Psoas muscle (tissue), 8 donors: ENCODE results near the gene SELPLG. TPM values are rescaled to one million over a fixed set of nuclear protein-coding genes. Genes with fewer than 3 reads are reported as not detected.

ENCODE experiments used
- ATAC-seq, 4 donors: fragments of 200-7000 bp; cut with Tn5 transposase; one replicate each; pipeline ENCODE4 v1.9.1; 2020; ENCODE audit warnings: moderate library complexity in 3 of 4, mild to moderate bottlenecking in 2 of 4
- DNase-seq, 2 donors: peaks; one replicate each; pipeline ENCODE4 v3.0.0-alpha.2; 2020
- H3K27ac ChIP-seq: fragments of 200-600 bp; one replicate; pipeline ENCODE4 v1.8.0; 2022
- H3K27me3 ChIP-seq, 3 donors: fragments of 200-600 bp in 1 of 3; one replicate each; pipeline versions ENCODE4 v1.6.1 to v1.8.0; 2013 to 2022; ENCODE audit warnings: low read length in 2 of 3, mild to moderate bottlenecking in 2 of 3, moderate library complexity in 1 of 3; ENCODE audit not compliant: insufficient read depth in 3 of 3
- H3K36me3 ChIP-seq, 2 donors: fragments of 200-600 bp in 1 of 2; one replicate each; pipeline versions ENCODE4 v1.6.1 to v1.8.0; 2013 to 2022; ENCODE audit warnings: low read depth in 1 of 2, mild to moderate bottlenecking in 1 of 2, moderate library complexity in 1 of 2; ENCODE audit not compliant: insufficient read depth in 1 of 2
- H3K4me1 ChIP-seq: fragments of 200-600 bp; one replicate; pipeline ENCODE4 v1.8.0; 2022
- H3K4me3 ChIP-seq: fragments of 200-600 bp; one replicate; pipeline ENCODE4 v1.8.0; 2022; ENCODE audit warnings: mild to moderate bottlenecking
- H3K9me3 ChIP-seq: fragments of 200-600 bp; one replicate; pipeline ENCODE4 v1.8.0; 2022
- WGBS, 3 donors: extraction: QIAGEN DNeasy Blood & Tissue Kit; methylation state at CpG; one replicate each; pipeline versions ENCODE4 v1.1.6 to v1.1.7; 2013; 5-methylcytosine and 5-hydroxymethylcytosine counted together
- intact Hi-C, 2 donors: fragments of 100-400 bp; cut with DNase I; formaldehyde crosslinking; loops; one replicate each; pipeline versions ENCODE4 v1.11.0 to v1.14.2; 2022
- polyA plus RNA-seq, 3 donors: library from polyadenylated mRNA; stranded (reverse); fragments of 200-250 nt; gene quantifications; one replicate each; pipeline ENCODE4 v1.2.3, GENCODE V29; 2013
- total RNA-seq, 4 donors: library from RNA; stranded (reverse); fragmentation: NEBNext Ultra II Directional in 2 of 4; extraction: Animal tissue kit (Norgen Biotek cat#: 25700) in 2 of 4; gene quantifications; one replicate each; pipeline versions ENCODE4 v1.2.1 to v1.2.4, GENCODE V29; 2021 to 2023
- TF ChIP-seq, protein P1 (sequence below): fragments of 200-600 bp; IDR thresholded peaks from one replicate; pipeline ENCODE4 v1.8.0; 2022; ENCODE audit warnings: antibody characterized with exemption
- donor health status: healthy with polysubstance abuse.
- donor health status: DM: no; HTN: no; CAD: no; lungs with moderate emphysema.
- donor health status: Bipolar disorder and iron deficiency.
- donor health status: healthy.
- donor health status: DM: yes; HTN: yes; CAD: no.
- donor health status: DM: no; HTN: no; CAD: no.
- donor health status: DM: no; HTN: no; CAD: no.
- donor health status: DM: yes; HTN: yes; CAD: no.

SELPLG gene
- total and polyA plus RNA-seq, 7 donors = 0.62 to 3.8 (median 1.5) TPM

DNA sequence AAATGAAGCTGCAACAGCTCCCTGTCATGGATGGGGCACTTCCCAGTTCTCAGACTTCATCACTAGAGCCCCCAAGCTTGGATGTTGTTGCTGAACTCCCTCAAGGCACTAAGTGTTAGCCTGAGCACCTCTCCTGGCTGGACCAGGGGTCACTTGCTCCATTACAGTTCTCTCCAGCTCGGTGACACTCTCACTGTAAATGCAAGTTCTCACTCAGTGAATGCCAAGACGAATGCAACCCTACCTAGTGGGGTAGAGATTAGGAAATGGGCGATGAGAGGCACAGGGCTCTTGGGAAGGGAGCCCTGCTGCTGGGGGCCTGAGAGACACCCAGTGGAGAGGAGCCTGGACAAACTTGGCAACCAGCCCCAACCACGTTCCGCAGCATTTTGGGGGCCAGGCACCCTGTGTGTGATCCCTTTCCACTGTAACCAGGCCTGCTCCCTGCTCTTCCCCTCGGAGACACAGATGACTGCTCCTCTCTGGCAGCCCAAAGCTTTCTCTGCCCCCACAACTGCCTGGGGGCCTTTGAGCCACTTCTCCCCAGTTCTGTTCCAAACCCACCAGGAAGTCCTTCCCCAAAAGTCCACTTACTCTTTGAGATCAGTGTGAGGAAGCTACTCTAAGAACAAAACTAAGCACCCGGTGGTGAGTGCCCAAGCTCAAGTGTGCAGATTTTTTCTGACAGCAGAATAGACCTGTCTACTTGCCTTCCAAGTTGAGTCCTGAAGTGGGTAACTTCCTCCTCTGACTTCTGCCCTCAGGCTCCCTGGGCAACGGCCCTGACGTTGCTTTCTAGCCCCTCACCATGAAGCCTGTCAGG is 8.0 kb upstream of the SELPLG start:
- peak overlapping the region; percentile 28 for H3K27ac ChIP-seq
- WGBS, 3 donors = 24 to 41% (median 33%) methylated on average over 9 of the region's 9 CpGs
- peaks cover 4 to 21% of the 10 kb centered on the region in 2 donors for H3K36me3 ChIP-seq
- intact Hi-C loops = no loop called here
- peaks cover 0 to 6% (median 0%) of the 10 kb centered on the region in 3 donors for H3K27me3 ChIP-seq
- peak; percentile 9 to 38 (median 20) for ATAC-seq
- peaks cover 38% of the 10 kb centered on the region for H3K4me1 ChIP-seq
- TF ChIP-seq, protein P1, sequence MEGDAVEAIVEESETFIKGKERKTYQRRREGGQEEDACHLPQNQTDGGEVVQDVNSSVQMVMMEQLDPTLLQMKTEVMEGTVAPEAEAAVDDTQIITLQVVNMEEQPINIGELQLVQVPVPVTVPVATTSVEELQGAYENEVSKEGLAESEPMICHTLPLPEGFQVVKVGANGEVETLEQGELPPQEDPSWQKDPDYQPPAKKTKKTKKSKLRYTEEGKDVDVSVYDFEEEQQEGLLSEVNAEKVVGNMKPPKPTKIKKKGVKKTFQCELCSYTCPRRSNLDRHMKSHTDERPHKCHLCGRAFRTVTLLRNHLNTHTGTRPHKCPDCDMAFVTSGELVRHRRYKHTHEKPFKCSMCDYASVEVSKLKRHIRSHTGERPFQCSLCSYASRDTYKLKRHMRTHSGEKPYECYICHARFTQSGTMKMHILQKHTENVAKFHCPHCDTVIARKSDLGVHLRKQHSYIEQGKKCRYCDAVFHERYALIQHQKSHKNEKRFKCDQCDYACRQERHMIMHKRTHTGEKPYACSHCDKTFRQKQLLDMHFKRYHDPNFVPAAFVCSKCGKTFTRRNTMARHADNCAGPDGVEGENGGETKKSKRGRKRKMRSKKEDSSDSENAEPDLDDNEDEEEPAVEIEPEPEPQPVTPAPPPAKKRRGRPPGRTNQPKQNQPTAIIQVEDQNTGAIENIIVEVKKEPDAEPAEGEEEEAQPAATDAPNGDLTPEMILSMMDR = no peak
- no peak for DNase-seq
- no peaks in the 10 kb centered on the region for H3K9me3 ChIP-seq
- H3K4me3 ChIP-seq = no peak overlapping the region

DNA sequence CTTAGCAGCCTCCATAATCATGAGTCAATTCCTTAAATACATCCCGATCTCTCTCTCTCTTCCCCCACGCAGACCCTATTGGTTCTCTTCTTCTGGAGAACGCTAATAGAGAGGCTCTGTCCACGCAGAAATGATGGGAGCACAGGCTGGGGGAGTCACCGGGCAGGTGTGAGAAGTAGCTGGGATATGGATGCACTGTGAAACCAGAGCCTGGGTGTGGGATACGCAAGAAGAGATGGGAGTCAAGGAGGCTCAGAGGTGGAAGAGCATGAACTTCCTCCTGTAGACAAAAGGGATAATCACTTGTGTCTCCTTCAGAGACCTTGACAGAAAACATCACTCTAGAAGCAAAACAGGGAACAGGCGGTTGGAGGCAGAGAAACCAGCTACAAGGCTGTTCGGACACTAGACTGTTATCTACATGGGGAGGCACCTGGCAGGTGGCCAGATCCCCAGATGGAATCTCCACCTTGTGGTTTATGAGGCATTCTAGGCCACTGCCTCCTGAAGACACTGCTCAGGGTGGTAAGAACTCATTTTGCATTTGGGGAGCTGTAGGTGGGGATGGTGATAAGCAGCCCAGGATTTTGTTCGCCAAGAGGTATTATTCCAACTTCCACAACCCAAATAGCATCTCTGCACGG is 7.2 kb upstream of the SELPLG start:
- H3K4me1 ChIP-seq = peaks cover 38% of the 10 kb centered on the region
- TF ChIP-seq, protein P1 = no peak
- no peak overlapping the region for H3K4me3 ChIP-seq
- ATAC-seq = peak in 3 of 4 donors; percentile 4 to 24 (median 19)
- H3K9me3 ChIP-seq = no peaks in the 10 kb centered on the region
- no peak for DNase-seq
- H3K27ac ChIP-seq = peak overlapping the region; percentile 28
- intact Hi-C loops = no loop called here
- peaks cover under 1 to 14% of the 10 kb centered on the region in 2 donors for H3K36me3 ChIP-seq
- peaks cover 0 to 6% (median 0%) of the 10 kb centered on the region in 3 donors for H3K27me3 ChIP-seq
- WGBS, 3 donors = 66 to 73% (median 70%) methylated on average over 10 of the region's 10 CpGs

DNA sequence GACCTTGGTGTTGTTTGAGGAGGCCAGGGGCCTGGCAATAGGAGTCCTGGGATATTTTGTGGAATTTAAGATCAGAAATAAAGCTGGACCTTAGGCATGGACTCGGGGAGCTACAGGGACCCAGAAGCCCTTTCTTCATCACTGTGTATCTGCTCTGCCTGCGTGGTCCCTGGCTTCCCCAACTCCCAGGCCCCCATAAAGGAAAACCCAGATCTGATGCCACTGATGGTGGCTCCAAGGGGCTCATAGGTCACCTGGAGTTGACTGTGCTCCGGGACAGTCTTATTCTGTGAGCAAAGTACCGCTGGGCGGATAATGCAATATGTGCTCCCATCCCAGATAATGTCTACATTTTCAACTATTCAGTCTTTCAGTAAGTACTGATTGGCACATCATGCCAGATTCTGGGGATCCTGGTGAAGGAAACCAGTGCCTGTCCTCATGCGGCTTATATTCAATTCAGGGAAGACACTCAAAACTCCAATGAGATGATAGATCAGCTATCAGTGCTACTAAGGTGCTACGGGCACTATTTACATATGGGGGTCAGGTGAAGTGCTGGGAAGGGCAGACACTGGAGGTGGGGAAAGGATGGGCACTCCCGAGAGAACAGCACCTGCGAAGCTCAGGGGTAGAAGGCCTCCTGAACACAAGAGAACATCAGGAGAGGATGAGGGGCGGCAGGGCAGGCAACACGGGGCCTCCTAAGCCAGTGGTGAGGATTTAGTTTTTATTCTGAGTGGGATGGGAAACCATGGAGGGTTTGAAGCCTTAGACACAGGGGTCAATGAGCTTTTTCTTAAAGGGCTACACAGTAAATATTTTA is 5.5 kb upstream of the SELPLG start:
- WGBS, 3 donors = 83 to 88% (median 86%) methylated on average over 11 of the region's 11 CpGs
- intact Hi-C loops = no loop called here
- H3K27ac ChIP-seq = no peak overlapping the region

DNA sequence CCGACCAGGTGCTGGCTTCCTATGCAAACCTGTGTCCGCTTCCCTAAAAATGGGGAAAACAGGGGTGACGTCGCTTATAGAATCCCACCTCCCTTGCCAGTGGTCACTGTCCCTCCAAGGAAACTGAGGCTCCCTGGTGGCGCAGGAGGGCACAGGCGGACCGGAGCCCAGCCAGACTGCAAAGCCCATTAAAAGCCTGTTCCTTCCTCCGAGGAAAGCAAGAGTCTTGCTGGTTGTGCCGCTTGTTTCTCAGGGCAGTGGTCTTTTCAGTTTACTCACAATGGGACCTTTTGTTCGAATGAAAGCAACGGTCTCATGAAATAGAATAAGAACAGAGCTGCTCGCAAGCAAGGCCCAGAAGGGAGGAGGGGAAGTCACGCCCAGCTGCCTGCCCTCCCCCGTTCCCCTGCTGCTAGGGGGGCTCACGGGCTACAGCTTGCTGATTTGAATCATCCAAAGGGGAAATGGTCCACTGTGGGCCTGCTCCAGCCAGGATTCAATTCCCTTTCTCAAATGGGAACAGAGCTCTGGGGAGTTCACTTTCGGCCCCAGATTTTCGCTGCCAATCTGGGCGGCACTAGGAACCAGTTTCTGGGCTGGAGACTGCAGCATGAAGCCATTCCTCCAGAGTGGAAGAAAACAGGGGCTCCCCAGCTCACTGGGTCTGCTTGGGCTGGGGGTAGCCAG is 4.6 kb upstream of the SELPLG start:
- TF ChIP-seq, protein P1 = no peak
- peaks cover 26% of the 10 kb centered on the region for H3K4me1 ChIP-seq
- H3K27ac ChIP-seq = no peak overlapping the region
- ATAC-seq (no peak), DNase-seq (no peak)
- no peaks in the 10 kb centered on the region for H3K36me3 ChIP-seq
- no peaks in the 10 kb centered on the region for H3K9me3 ChIP-seq
- intact Hi-C loops = no loop called here
- no peak overlapping the region for H3K4me3 ChIP-seq
- 17 to 24% (median 18%) methylated on average over 18 of the region's 18 CpGs for WGBS, 3 donors
- H3K27me3 ChIP-seq = peaks cover 0 to 6% (median 0%) of the 10 kb centered on the region in 3 donors

More for the DNA sequence above, 5.5 kb upstream of the SELPLG start:
- H3K36me3 ChIP-seq = no peaks in the 10 kb centered on the region
- H3K4me3 ChIP-seq = no peak overlapping the region
- H3K4me1 ChIP-seq = peaks cover 35% of the 10 kb centered on the region
- peaks cover 0 to 6% (median 0%) of the 10 kb centered on the region in 3 donors for H3K27me3 ChIP-seq
- TF ChIP-seq, protein P1 = no peak
- no peaks in the 10 kb centered on the region for H3K9me3 ChIP-seq
- ATAC-seq = no peak
- no peak for DNase-seq
